Peyer's patch (tissue), 4 donors: Measurements from ENCODE around the gene SDF4.

ENCODE experiments used
- CTCF ChIP-seq, 6 experiments: fragments of 450-650 bp in 4 of 6; fragments of 200-600 bp in 2 of 6; sonication (generic) in 1 of 6; IDR thresholded peaks; one replicate each; pipeline ENCODE4 v1.5.1; 2017 to 2019; ENCODE audit warnings: antibody characterized with exemption in 6 of 6, mild to moderate bottlenecking in 3 of 6, moderate library complexity in 1 of 6
- POLR2A ChIP-seq, 2 donors: fragments of 450-650 bp; IDR thresholded peaks; one replicate each; pipeline ENCODE4 v1.5.1; 2017; ENCODE audit warnings: antibody characterized with exemption in 2 of 2, mild to moderate bottlenecking in 2 of 2, moderate library complexity in 2 of 2

DNA sequence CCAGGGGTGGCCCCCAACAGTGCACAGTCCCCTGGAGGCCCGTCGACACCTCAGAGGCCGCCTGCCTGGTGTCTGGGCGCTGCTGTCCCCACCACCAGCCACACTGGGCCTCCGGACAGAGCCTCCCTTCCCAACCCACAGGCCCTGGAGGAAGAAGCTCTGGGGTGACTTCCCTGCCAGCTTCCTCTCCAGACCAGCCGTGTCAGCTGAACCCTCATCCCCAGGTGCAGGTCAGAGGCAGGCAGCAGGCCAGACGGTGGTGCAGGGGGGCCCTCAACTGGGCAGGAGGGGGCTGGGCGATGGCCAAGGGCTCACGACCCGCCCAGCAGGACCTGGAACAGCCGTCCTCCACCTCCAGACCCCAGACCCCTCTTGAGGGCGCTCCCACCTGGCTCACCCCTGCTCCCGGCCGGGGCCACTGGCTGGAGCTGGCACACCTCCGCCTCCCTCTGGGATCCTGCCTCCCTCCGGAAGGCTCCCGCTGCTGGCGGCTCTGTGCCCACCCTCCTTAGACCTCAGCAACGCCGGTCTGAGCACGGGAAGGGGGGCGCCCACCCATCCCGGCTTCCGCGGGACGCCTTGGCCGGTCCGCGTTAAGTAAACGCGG, 25.9 kb downstream of the SDF4 start:
- no peak for TF ChIP-seq CTCF (IDR thresholded peaks at IDR 0.05)
- TF ChIP-seq POLR2A (IDR thresholded peaks at IDR 0.05) = no peak
